Measurements from ENCODE around the gene ACKR3.

GRCh38 chr2:236523249-236523648, 46.4 kb upstream of the ACKR3 start:
- TF ChIP-seq, protein P1, sequence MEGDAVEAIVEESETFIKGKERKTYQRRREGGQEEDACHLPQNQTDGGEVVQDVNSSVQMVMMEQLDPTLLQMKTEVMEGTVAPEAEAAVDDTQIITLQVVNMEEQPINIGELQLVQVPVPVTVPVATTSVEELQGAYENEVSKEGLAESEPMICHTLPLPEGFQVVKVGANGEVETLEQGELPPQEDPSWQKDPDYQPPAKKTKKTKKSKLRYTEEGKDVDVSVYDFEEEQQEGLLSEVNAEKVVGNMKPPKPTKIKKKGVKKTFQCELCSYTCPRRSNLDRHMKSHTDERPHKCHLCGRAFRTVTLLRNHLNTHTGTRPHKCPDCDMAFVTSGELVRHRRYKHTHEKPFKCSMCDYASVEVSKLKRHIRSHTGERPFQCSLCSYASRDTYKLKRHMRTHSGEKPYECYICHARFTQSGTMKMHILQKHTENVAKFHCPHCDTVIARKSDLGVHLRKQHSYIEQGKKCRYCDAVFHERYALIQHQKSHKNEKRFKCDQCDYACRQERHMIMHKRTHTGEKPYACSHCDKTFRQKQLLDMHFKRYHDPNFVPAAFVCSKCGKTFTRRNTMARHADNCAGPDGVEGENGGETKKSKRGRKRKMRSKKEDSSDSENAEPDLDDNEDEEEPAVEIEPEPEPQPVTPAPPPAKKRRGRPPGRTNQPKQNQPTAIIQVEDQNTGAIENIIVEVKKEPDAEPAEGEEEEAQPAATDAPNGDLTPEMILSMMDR (IDR thresholded peaks at IDR 0.05), result no peak
- TF ChIP-seq POLR2A (IDR thresholded peaks at IDR 0.05), result no peak

All from esophagus squamous epithelium (tissue), 4 donors.